K562 (cell line): ENCODE measurements around the gene FRMPD4. TPM values are rescaled to one million over a fixed set of nuclear protein-coding genes. Genes with fewer than 3 reads are reported as not detected.

Experiments used
- ATAC-seq: fragments of 200-7000 bp; cut with Tn5 transposase; 3 replicates; pipeline ENCODE4 v1.9.1; 2020; ENCODE audit warnings: moderate library complexity
- BruUV-seq: library from RNA; stranded (reverse); fragments of 400-500 nt; replicated peaks from 2 replicates; lab custom pipeline; 2021; lab: Mats Ljungman, UMichigan
- CTCF ChIA-PET: fragments of 300-600 bp; formaldehyde crosslinking; extraction: SDS; loops from one replicate; lab custom pipeline; 2021; ENCODE audit warnings: low intra/inter-chr PET ratio; lab: Yijun Ruan, JAX
- POLR2A ChIA-PET: fragments of 300-600, 350-650 bp; sonication (Branson Sonifier 250); formaldehyde crosslinking; extraction: SDS; loops from one replicate; lab custom pipeline; 2021; ENCODE audit warnings: antibody characterized with exemption, inconsistent platforms; lab: Yijun Ruan, JAX
- DNase-seq, 4 experiments: peaks; one replicate each; pipeline versions ENCODE4 v3.0.0 to v3.0.0-alpha.2; 2011 to 2018; ENCODE audit warnings: low spot score in 3 of 4, mixed read lengths in 3 of 4; ENCODE audit errors: extremely low read depth in 1 of 4
- FAIRE-seq: peaks from 2 replicates; lab custom pipeline; 2011; peaks lifted over from hg19 to GRCh38; lab: Jason Lieb, UNC
- H2AFZ ChIP-seq: 2 replicates; pipeline ENCODE4 v1.6.0; 2011; ENCODE audit warnings: low read depth, low read length, control low read depth, inconsistent platforms
- H3K27ac ChIP-seq: fragments of 200-600 bp; 3 replicates; pipeline ENCODE4 v1.8.0; 2011; ENCODE audit warnings: low read depth, mild to moderate bottlenecking, control low read depth, inconsistent platforms, low read length, moderate library complexity, mixed read lengths; ENCODE audit errors: extremely low read depth
- H3K27me3 ChIP-seq, 2 experiments: fragments of 300-600 bp in 1 of 2; 2 replicates in 1 of 2; 3 replicates in 1 of 2; pipeline versions ENCODE4 v1.6.0 to v1.8.0; 2011; ENCODE audit warnings: inconsistent platforms in 2 of 2, low read length in 2 of 2, mild to moderate bottlenecking in 1 of 2, mixed read lengths in 1 of 2, moderate library complexity in 1 of 2; ENCODE audit not compliant: control insufficient read depth in 2 of 2, insufficient read depth in 2 of 2
- H3K36me3 ChIP-seq: fragments of 300-600 bp; 3 replicates; pipeline ENCODE4 v1.8.0; 2011; ENCODE audit warnings: mild to moderate bottlenecking, low read length, inconsistent platforms; ENCODE audit not compliant: control insufficient read depth, insufficient read depth
- H3K4me1 ChIP-seq, 2 experiments: fragments of 200-600 bp in 1 of 2; replicated peaks in 1 of 2; 2 replicates in 1 of 2; 3 replicates in 1 of 2; pipeline versions ENCODE4 v1.5.1 to v1.8.0; 2011; ENCODE audit warnings: inconsistent platforms in 2 of 2, low read length in 2 of 2, mild to moderate bottlenecking in 1 of 2, mixed read lengths in 1 of 2, moderate library complexity in 1 of 2; ENCODE audit not compliant: control insufficient read depth in 2 of 2, insufficient read depth in 2 of 2
- H3K4me2 ChIP-seq: 2 replicates; pipeline ENCODE4 v1.6.1; 2011; ENCODE audit warnings: low read length, control low read depth, inconsistent platforms, mixed read lengths; ENCODE audit not compliant: insufficient read depth
- H3K4me3 ChIP-seq: fragments of 200-600 bp; sonication (generic), shearing (Covaris generic); 2 replicates; pipeline ENCODE4 v1.5.1; 2016; ENCODE audit warnings: control low read depth, inconsistent platforms
- H3K79me2 ChIP-seq: fragments of 200-600 bp; 3 replicates; pipeline ENCODE4 v1.8.0; 2011; ENCODE audit warnings: low read length, inconsistent platforms; ENCODE audit not compliant: control insufficient read depth, insufficient read depth
- H3K9ac ChIP-seq, 2 experiments: 2 replicates each; pipeline versions ENCODE4 v1.6.0 to v1.6.1; 2011; ENCODE audit warnings: low read depth in 2 of 2, low read length in 2 of 2, control low read depth in 1 of 2, inconsistent platforms in 1 of 2, mild to moderate bottlenecking in 1 of 2, mixed read lengths in 1 of 2; ENCODE audit not compliant: insufficient read depth in 1 of 2
- H3K9me1 ChIP-seq: one replicate; pipeline ENCODE4 v1.6.0; 2011; ENCODE audit warnings: inconsistent platforms, mild to moderate bottlenecking, low read length, moderate library complexity; ENCODE audit not compliant: control insufficient read depth, insufficient read depth
- H3K9me3 ChIP-seq: replicated peaks from 2 replicates; pipeline ENCODE4 v1.5.1; 2011; ENCODE audit warnings: low read depth, low read length, inconsistent platforms; ENCODE audit not compliant: control insufficient read depth, insufficient read depth
- H4K20me1 ChIP-seq: replicated peaks from 2 replicates; pipeline ENCODE4 v1.6.1; 2011; ENCODE audit warnings: low read length, inconsistent platforms, mixed read lengths; ENCODE audit not compliant: control insufficient read depth, insufficient read depth
- CBFA2T2 ChIP-seq: fragments of 450-650 bp; conservative IDR thresholded peaks from 2 replicates; pipeline ENCODE4 v1.6.1; 2017; ENCODE audit warnings: mild to moderate bottlenecking
- CTBP1 ChIP-seq: fragments of 450-650 bp; IDR thresholded peaks from 2 replicates; pipeline ENCODE4 v1.6.1; 2016; ENCODE audit warnings: borderline replicate concordance
- HDAC2 ChIP-seq: fragments of 450-650 bp; IDR thresholded peaks from 2 replicates; pipeline ENCODE4 v1.6.1; 2016; ENCODE audit warnings: mild to moderate bottlenecking
- MLLT1 ChIP-seq, 2 experiments: fragments of 450-650 bp; IDR thresholded peaks; 2 replicates each; pipeline ENCODE4 v1.6.1; 2016
- NCOR1 ChIP-seq: fragments of 450-650 bp; IDR thresholded peaks from 2 replicates; pipeline ENCODE4 v1.6.1; 2016; ENCODE audit warnings: mild to moderate bottlenecking, moderate library complexity
- PBX2 ChIP-seq, 2 experiments: IDR thresholded peaks in 1 of 2; conservative IDR thresholded peaks in 1 of 2; 2 replicates each; pipeline ENCODE4 v1.6.1; 2016; ENCODE audit warnings: low read depth in 2 of 2, mild to moderate bottlenecking in 1 of 2, missing compliant biosample characterization in 1 of 2, missing genetic modification characterization in 1 of 2, moderate library complexity in 1 of 2
- PRMT5 ChIP-seq: sonication (generic); formaldehyde crosslinking; IDR thresholded peaks from 2 replicates; pipeline ENCODE4 v1.5.0; 2020; ENCODE audit warnings: missing genetic modification reagents
- THRAP3 ChIP-seq: fragments of 450-650 bp; IDR thresholded peaks from 2 replicates; pipeline ENCODE4 v1.6.1; 2016; ENCODE audit warnings: mild to moderate bottlenecking, inconsistent platforms, borderline replicate concordance
- ZFP36 ChIP-seq: fragments of 150-350 bp; IDR thresholded peaks from 2 replicates; pipeline ENCODE4 v1.6.1; 2018; ENCODE audit warnings: low read length, low read depth; ENCODE audit not compliant: partially characterized antibody
- ZFP91 ChIP-seq: sonication (generic); formaldehyde crosslinking; IDR thresholded peaks from 2 replicates; pipeline ENCODE4 v1.8.0; 2022; ENCODE audit warnings: mild to moderate bottlenecking, missing genetic modification reagents
- ZNF133 ChIP-seq: fragments of 250-450 bp; sonication (Bioruptor Pico); IDR thresholded peaks from 2 replicates; pipeline ENCODE4 v1.4.0; 2020; ENCODE audit warnings: mild to moderate bottlenecking
- ZNF280A ChIP-seq: fragments of 450-650 bp; IDR thresholded peaks from 2 replicates; pipeline ENCODE4 v1.6.1; 2018; ENCODE audit warnings: mild to moderate bottlenecking, low read depth; ENCODE audit not compliant: partially characterized antibody
- WGBS: fragments of 100-300 bp; shearing (Covaris generic); methylation state at CpG from one replicate; pipeline ENCODE4 v1.1.6; 2016; ENCODE audit warnings: low coverage, mixed read lengths; ENCODE audit not compliant: insufficient coverage; ENCODE audit errors: missing lambda C conversion rate; 5-methylcytosine and 5-hydroxymethylcytosine counted together
- in situ Hi-C: fragments of 300-500 bp; cut with MboI; formaldehyde crosslinking; loops from 4 replicates; pipeline ENCODE4 v1.15.0; 2018; ENCODE audit warnings: inconsistent platforms, mixed read lengths
- intact Hi-C: fragments of 100-400 bp; cut with micrococcal nuclease; formaldehyde crosslinking; loops from 2 replicates; pipeline ENCODE4 v1.14.2; 2022
- polyA plus RNA-seq, 8 experiments: library from polyadenylated mRNA; depleted of rRNA in 4 of 8; stranded (reverse) in 5 of 8; unstranded in 3 of 8; fragments of >200 nt; fragmentation: Nextera tagmentation in 2 of 8; fragmentation: Illumina TruSeq in 1 of 8; extraction: Ambion mirVana in 2 of 8; extraction: Trizol in 1 of 8; gene quantifications; 2 replicates each; pipeline versions ENCODE4 v1.2.1 to v1.2.3, GENCODE V29; 2011 to 2014; ENCODE audit warnings: inconsistent platforms in 1 of 8, missing spikeins in 1 of 8
- total RNA-seq, 7 experiments: library from RNA; depleted of rRNA in 6 of 7; stranded (reverse); fragments of >200 nt in 6 of 7; fragmentation: Illumina TruSeq in 2 of 7; extraction: Trizol in 2 of 7; gene quantifications; 2 replicates each; pipeline versions ENCODE4 v1.2.1 to v1.2.3, GENCODE V29; 2011 to 2021; ENCODE audit warnings: low replicate concordance in 1 of 7

The FRMPD4 gene
- total and polyA plus RNA-seq, 9 of the 15 experiments (the other 6 are each of a cell fraction or from before 2014, with no cell fraction given) = not detected

GRCh38 chrX:12332786-12333347 lies 194.6 kb downstream of the FRMPD4 start:
- CTCF ChIA-PET = no interaction called here
- no TSS peak for BruUV-seq
- POLR2A ChIA-PET = no interaction called here
- no peaks in the 10 kb centered on the region for H3K9me1 ChIP-seq
- FAIRE-seq (no peak), DNase-seq (no peak)
- 0% methylated on average over 3 of the region's 3 CpGs for WGBS
- intact Hi-C loops = no loop called here
- no peaks in the 10 kb centered on the region for H4K20me1 ChIP-seq
- H3K4me1 ChIP-seq = no peaks in the 10 kb centered on the region
- no peak for TF ChIP-seq ZNF133 (CRISPR knock-in tag)
- no peak for TF ChIP-seq ZFP36
- no peak for TF ChIP-seq NCOR1
- TF ChIP-seq CTBP1 = no peak
- no peak for TF ChIP-seq CBFA2T2
- no peak for TF ChIP-seq PRMT5 (CRISPR knock-in tag)
- no peak for TF ChIP-seq HDAC2
- no peak for TF ChIP-seq ZNF280A
- no peak for TF ChIP-seq PBX2 (CRISPR knock-in tag; IDR thresholded peaks at IDR 0.05; ENCODE audit: low read depth)
- no peak for TF ChIP-seq PBX2 (tag; conservative IDR thresholded peaks at IDR 0.05; ENCODE audit: low read depth)
- no peak for TF ChIP-seq MLLT1 (IDR thresholded peaks at IDR 0.05)
- no peak for TF ChIP-seq ZFP91
- no peak for TF ChIP-seq THRAP3
- TF ChIP-seq, all 486 proteins: peak for 0
- no peak overlapping the region for H3K4me2 ChIP-seq
- H3K27ac ChIP-seq = no peak overlapping the region
- no peak overlapping the region for H3K9ac ChIP-seq
- in situ Hi-C loops = no loop called here
- H3K79me2 ChIP-seq = no peaks in the 10 kb centered on the region
- no peaks in the 10 kb centered on the region for H3K27me3 ChIP-seq
- no peak for ATAC-seq
- no peak overlapping the region for H2AFZ ChIP-seq
- no peaks in the 10 kb centered on the region for H3K9me3 ChIP-seq
- no peak overlapping the region for H3K4me3 ChIP-seq
- no peaks in the 10 kb centered on the region for H3K36me3 ChIP-seq
